Activated naive CD4-positive, alpha-beta T cell treated with anti-CD3 and anti-CD28 coated beads, Interleukin-2, amount 10 ng/mL, durations not matched to agents 5 hours and 36 hours (primary cell): Measurements from ENCODE around the gene SLC36A4. TPM values are rescaled to one million over a fixed set of nuclear protein-coding genes. Genes with fewer than 3 reads are reported as not detected.

Experiments used
- total RNA-seq, 2 experiments: library from RNA; stranded (reverse); gene quantifications; one replicate each; pipeline ENCODE4 v1.2.3, GENCODE V29; 2021

The SLC36A4 gene
- total RNA-seq, result 10 to 100 TPM; 11.1 to 12.3 TPM

DNA sequence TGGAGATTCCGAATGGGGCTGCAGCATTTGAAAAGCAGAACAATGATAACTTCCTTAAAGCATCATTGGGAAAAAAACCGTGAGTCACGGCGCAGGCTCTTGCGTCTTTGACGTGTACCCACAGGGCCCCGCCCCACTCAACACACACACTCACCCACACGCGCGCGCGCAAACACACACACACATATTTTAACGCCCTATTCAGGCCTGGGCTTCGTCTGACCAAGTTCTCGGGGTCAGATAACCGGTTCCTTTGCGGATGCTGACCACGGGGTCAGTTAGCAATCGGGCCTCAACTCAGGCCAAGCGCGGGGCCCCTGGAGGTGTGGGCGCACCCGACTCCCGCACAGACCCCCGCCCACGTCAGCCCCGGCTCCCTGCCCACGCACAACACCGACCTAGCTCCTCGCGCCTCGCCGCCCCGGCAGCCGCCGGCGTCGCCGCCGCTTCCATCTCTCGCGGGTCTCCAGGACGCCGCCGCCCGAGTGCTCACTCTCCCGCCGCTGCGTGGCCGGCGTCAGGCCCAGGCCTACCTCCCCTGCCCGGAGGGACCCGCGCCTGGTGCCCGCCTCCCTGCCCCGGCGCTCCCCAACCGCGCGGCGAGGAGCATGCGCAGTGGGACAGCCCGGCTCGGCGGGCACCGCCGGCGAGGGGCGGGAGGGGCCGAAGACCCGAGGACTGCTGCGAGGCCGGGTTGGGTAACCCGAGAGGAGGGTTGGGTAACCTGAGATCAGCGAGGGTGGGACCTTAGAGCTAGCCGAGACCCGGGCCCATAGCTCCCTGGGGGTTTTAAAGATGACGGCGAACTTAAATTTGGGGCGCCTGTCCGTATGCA lies at the start of gene SLC36A4:
Gene SLC36A4, minus strand, starts transcription at position 612 of the 835 bp plus-strand sequence. Its CDS starts 159 bp downstream, at position 453.

Other genes starting within 250 kb of the SLC36A4 start
- not detected for gene MTNR1B, start 228.3 kb downstream of the SLC36A4 start, total RNA-seq
- not detected for gene DEUP1, start 132.8 kb upstream of the SLC36A4 start, total RNA-seq